SU-DHL-6 (cell line): ENCODE data around the gene INKA2.

ENCODE experiments used
- H2AFZ ChIP-seq: fragments of 200-600 bp; sonication (generic); 2 replicates; pipeline ENCODE4 v1.6.1; 2014; ENCODE audit warnings: low read depth, mild to moderate bottlenecking, moderate library complexity, mixed read lengths, antibody characterized with exemption, low read length; ENCODE audit not compliant: severe bottlenecking
- H3F3A ChIP-seq: fragments of 200-600 bp; shearing (Covaris generic); 2 replicates; pipeline ENCODE4 v1.6.0; 2016; ENCODE audit warnings: antibody characterized with exemption, mild to moderate bottlenecking; ENCODE audit not compliant: insufficient read depth
- H3K27ac ChIP-seq: fragments of 200-600 bp; sonication (generic); 2 replicates; pipeline ENCODE4 v1.5.1; 2016; ENCODE audit warnings: low read depth, mild to moderate bottlenecking, low read length, moderate library complexity, mixed read lengths
- H3K27me3 ChIP-seq: fragments of 200-600 bp; sonication (generic), shearing (Covaris generic); 2 replicates; pipeline ENCODE4 v1.6.0; 2014; ENCODE audit warnings: mild to moderate bottlenecking, low read length
- H3K36me3 ChIP-seq: fragments of 200-600 bp; sonication (generic); 2 replicates; pipeline ENCODE4 v1.6.1; 2014; ENCODE audit warnings: mild to moderate bottlenecking, low read length, mixed read lengths
- H3K4me2 ChIP-seq: fragments of 300-600, 200-600 bp; shearing (Covaris generic), sonication (generic); 2 replicates; pipeline ENCODE4 v1.6.0; 2014; ENCODE audit warnings: low read length, low read depth, mild to moderate bottlenecking; ENCODE audit not compliant: poor library complexity, severe bottlenecking
- H3K4me3 ChIP-seq: fragments of 200-600 bp; sonication (generic); 2 replicates; pipeline ENCODE4 v1.5.1; 2014; ENCODE audit warnings: antibody characterized with exemption, low read length, mild to moderate bottlenecking, mixed read lengths; ENCODE audit not compliant: insufficient read depth, poor library complexity, severe bottlenecking
- H3K79me2 ChIP-seq: fragments of 200-600 bp; sonication (generic); 2 replicates; pipeline ENCODE4 v1.6.1; 2014; ENCODE audit warnings: mild to moderate bottlenecking, low read length, moderate library complexity; ENCODE audit not compliant: insufficient read depth
- H3K9ac ChIP-seq: fragments of 200-600 bp; sonication (generic); 2 replicates; pipeline ENCODE4 v1.7.0; 2014; ENCODE audit warnings: mild to moderate bottlenecking, low read length
- H3K9me2 ChIP-seq: fragments of 200-600 bp; sonication (generic); replicated peaks from 2 replicates; pipeline ENCODE4 v1.6.1; 2014; ENCODE audit warnings: low read length; ENCODE audit not compliant: insufficient read depth
- H3K9me3 ChIP-seq: fragments of 200-600 bp; sonication (generic); 2 replicates; pipeline ENCODE4 v1.6.1; 2014; ENCODE audit warnings: low read length, mixed read lengths; ENCODE audit not compliant: insufficient read depth
- H4K20me1 ChIP-seq: fragments of 200-600 bp; sonication (generic); 2 replicates; pipeline ENCODE4 v1.6.1; 2014; ENCODE audit warnings: low read depth, mild to moderate bottlenecking, antibody characterized with exemption, low read length, moderate library complexity, mixed read lengths
- CTCF ChIP-seq: fragments of 200-600 bp; sonication (generic); IDR thresholded peaks from one replicate; pipeline ENCODE4 v1.5.1; 2017; ENCODE audit warnings: antibody characterized with exemption, mild to moderate bottlenecking, low read length, moderate library complexity; ENCODE audit not compliant: insufficient read depth, poor library complexity, severe bottlenecking
- EZH2phosphoT487 ChIP-seq: fragments of 200-600 bp; sonication (generic), shearing (Covaris generic); conservative IDR thresholded peaks from 2 replicates; pipeline ENCODE4 v1.6.1; 2018; ENCODE audit warnings: mild to moderate bottlenecking, antibody characterized with exemption, low read length, moderate library complexity, mixed read lengths

The INKA2 gene

DNA sequence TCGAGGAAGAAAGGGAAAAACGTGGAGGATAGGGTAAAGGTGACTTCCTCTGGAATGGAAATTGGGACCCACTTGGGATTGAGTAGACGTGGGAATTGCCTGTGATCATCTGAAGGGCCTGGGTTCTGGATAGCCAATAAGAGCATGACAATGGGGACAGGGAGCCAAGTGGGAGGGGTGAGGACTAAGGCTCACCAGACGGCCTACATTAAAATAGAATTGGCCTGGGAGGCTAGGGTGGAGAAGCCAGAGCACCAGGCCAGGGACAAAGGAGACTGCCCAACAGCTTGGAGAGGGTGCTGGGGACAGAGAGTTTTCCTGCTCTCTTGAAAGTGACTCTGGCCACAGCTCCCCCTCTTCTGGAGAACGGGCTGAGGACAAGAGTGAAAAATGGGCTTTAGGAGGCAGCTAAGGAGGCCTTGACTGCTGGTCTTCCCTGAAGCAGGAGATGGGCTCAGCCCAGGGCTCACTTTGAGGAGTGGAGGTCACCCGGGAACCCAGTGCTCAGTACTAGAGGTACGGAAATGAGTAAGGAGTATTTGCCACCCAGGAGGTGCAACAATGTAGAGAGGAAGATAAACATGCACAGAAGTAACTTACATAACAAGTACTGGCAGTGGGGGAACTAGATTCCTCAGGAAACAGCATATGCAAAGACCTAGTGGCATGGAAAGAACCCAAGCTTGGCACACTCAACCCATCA lies 18.8 kb downstream of the INKA2 start:
- H3K27ac ChIP-seq, result no peak overlapping the region
- H4K20me1 ChIP-seq, result no peaks in the 10 kb centered on the region
- peaks cover 4% of the 10 kb centered on the region; the same call in 1 of the 2 replicates for H3K36me3 ChIP-seq
- H3K79me2 ChIP-seq, result no peaks in the 10 kb centered on the region
- TF ChIP-seq CTCF (no peak), EZH2phosphoT487 (no peak)
- H3K27me3 ChIP-seq, result no peaks in the 10 kb centered on the region
- H3K9me2 ChIP-seq, result no peaks in the 10 kb centered on the region
- H3K4me2 ChIP-seq, result no peak overlapping the region
- no peak overlapping the region for H2AFZ ChIP-seq
- H3K9me3 ChIP-seq, result no peaks in the 10 kb centered on the region
- H3K4me3 ChIP-seq, result no peak overlapping the region
- H3K9ac ChIP-seq, result no peak overlapping the region
- H3F3A ChIP-seq, result no peaks in the 10 kb centered on the region

- TF ChIP-seq CTCF (no peak), EZH2phosphoT487 (no peak)
- H3K4me3 ChIP-seq, result no peak overlapping the region
- H3K36me3 ChIP-seq, result peaks cover 4% of the 10 kb centered on the region; the same call in 1 of the 2 replicates
- no peaks in the 10 kb centered on the region for H3K27me3 ChIP-seq
- H3K9me2 ChIP-seq, result no peaks in the 10 kb centered on the region
- no peaks in the 10 kb centered on the region for H3F3A ChIP-seq
- no peaks in the 10 kb centered on the region for H3K9me3 ChIP-seq
- no peak overlapping the region for H3K4me2 ChIP-seq
- no peaks in the 10 kb centered on the region for H4K20me1 ChIP-seq
- no peaks in the 10 kb centered on the region for H3K79me2 ChIP-seq
- no peak overlapping the region for H3K9ac ChIP-seq
- no peak overlapping the region for H2AFZ ChIP-seq
- no peak overlapping the region for H3K27ac ChIP-seq
Observed at GRCh38 chr1:111719674-111720132, 19.5 kb downstream of the INKA2 start.

DNA sequence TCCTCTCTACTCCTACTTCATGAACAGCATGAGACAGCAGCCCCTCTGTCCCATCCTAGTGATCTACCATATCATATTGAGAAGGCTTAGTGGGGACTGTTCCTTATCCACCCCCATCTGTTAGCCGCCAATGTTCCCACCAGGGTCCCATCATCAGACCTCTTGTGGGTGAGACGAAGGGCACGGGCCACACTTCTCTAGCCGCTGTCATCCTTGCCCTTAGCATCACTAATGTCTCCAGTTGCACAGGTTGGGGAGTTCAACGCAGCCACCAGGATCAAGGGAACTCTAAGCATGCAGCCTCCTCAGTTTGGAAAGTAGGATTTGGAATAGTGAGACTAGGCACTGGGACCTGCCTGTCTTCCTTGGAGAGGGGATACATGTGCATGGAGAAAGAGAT lies 20.1 kb downstream of the INKA2 start:
- Histone ChIP-seq H3F3A (peaks cover 5% of the 10 kb centered on the region), H3K27me3 (no peaks in the 10 kb centered on the region), H3K4me2 (no peak overlapping the region), H4K20me1 (no peaks in the 10 kb centered on the region), H3K36me3 (peaks cover 4% of the 10 kb centered on the region; the same call in 1 of the 2 replicates), H3K9me3 (no peaks in the 10 kb centered on the region), H3K4me3 (no peak overlapping the region), H3K9ac (no peak overlapping the region), H3K27ac (no peak overlapping the region), H2AFZ (no peak overlapping the region), H3K79me2 (no peaks in the 10 kb centered on the region), H3K9me2 (no peaks in the 10 kb centered on the region)
- no peak for TF ChIP-seq CTCF
- TF ChIP-seq EZH2phosphoT487, result no peak
